ENCODE measurements around the gene MIXL1. TPM values are rescaled to one million over a fixed set of nuclear protein-coding genes. Genes with fewer than 3 reads are reported as not detected.

The MIXL1 gene
- total and polyA plus RNA-seq, 2 of the 13 experiments (the other 11 are each of a cell fraction or from before 2014, with no cell fraction given) = 7.6 to 18.5 TPM

DNA sequence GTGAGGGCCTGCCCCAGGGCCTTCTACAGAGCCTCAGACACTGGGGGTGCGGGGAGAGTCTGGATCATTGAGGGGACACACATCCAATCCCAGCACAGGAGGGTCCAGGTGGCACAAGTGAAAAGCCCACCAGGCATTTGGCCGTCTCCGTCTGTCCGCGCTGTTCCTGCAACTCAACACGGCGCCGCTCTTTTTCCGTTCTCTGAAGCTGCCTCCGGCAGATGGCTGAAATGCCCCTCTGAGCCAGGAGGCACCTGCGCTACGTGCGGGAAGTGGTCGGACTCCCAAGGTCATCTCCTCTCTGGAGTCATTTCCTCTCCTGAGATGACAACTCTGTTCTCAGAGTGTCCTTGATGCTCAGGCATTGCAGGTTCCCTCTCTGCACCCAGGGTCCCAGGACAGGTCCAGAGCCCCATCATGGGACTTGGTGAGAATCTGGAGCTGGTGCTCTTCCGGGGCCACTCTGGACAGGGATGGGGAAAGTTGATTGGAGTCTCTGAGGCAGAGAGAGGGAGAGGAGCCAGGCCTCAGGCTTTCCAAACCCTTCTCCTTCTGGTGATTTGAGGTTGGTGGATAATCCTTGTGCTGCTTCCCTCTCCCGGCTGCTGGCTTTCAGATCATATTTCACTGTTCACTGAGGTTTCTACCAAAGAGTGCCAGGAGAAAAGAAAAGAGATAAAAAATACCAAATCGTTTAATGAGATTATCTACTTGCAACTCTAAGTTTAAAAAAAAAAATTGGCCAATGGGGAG is 14.0 kb upstream of the MIXL1 start (continued):
- TF ChIP-seq ZNF800 (CRISPR knock-in tag; IDR thresholded peaks at IDR 0.05) = 0 out of 2 replicates have a peak, but pooled peaks have one; percentile 19
- TF ChIP-seq ZNF234 (CRISPR knock-in tag; conservative IDR thresholded peaks at IDR 0.05) = no peak
- TF ChIP-seq, protein P1, sequence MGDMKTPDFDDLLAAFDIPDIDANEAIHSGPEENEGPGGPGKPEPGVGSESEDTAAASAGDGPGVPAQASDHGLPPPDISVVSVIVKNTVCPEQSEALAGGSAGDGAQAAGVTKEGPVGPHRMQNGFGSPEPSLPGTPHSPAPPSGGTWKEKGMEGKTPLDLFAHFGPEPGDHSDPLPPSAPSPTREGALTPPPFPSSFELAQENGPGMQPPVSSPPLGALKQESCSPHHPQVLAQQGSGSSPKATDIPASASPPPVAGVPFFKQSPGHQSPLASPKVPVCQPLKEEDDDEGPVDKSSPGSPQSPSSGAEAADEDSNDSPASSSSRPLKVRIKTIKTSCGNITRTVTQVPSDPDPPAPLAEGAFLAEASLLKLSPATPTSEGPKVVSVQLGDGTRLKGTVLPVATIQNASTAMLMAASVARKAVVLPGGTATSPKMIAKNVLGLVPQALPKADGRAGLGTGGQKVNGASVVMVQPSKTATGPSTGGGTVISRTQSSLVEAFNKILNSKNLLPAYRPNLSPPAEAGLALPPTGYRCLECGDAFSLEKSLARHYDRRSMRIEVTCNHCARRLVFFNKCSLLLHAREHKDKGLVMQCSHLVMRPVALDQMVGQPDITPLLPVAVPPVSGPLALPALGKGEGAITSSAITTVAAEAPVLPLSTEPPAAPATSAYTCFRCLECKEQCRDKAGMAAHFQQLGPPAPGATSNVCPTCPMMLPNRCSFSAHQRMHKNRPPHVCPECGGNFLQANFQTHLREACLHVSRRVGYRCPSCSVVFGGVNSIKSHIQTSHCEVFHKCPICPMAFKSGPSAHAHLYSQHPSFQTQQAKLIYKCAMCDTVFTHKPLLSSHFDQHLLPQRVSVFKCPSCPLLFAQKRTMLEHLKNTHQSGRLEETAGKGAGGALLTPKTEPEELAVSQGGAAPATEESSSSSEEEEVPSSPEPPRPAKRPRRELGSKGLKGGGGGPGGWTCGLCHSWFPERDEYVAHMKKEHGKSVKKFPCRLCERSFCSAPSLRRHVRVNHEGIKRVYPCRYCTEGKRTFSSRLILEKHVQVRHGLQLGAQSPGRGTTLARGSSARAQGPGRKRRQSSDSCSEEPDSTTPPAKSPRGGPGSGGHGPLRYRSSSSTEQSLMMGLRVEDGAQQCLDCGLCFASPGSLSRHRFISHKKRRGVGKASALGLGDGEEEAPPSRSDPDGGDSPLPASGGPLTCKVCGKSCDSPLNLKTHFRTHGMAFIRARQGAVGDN (CRISPR knock-in tag; IDR thresholded peaks at IDR 0.05) = peak; percentile 81
- peak; percentile 69; the same call in 1 of the 2 replicates for TF ChIP-seq ZNF607 (CRISPR knock-in tag; IDR thresholded peaks at IDR 0.05; ENCODE audit: borderline replicate concordance)
- no peak for TF ChIP-seq SNRNP70 (IDR thresholded peaks at IDR 0.05; ENCODE audit: low read depth, low read length)
- no peak for TF ChIP-seq ZSCAN5A (CRISPR knock-in tag; IDR thresholded peaks at IDR 0.05; ENCODE audit: borderline replicate concordance)
- no peak for TF ChIP-seq NRL (CRISPR knock-in tag; IDR thresholded peaks at IDR 0.05; ENCODE audit: borderline replicate concordance)
- no peak for TF ChIP-seq RELA (CRISPR knock-in tag; IDR thresholded peaks at IDR 0.05)
- TF ChIP-seq ASH2L (IDR thresholded peaks at IDR 0.05; ENCODE audit: insufficient read length, low read depth, low read length) = no peak
- TF ChIP-seq YY1 (IDR thresholded peaks at IDR 0.05; ENCODE audit: insufficient read depth, insufficient replicate concordance, low read depth, low read length) = no peak
- TF ChIP-seq ZNF747 (CRISPR knock-in tag; IDR thresholded peaks at IDR 0.05; ENCODE audit: borderline replicate concordance) = no peak
- TF ChIP-seq MIER2 (CRISPR knock-in tag; IDR thresholded peaks at IDR 0.05) = no peak
- peak; percentile 99 for TF ChIP-seq ZBTB38 (CRISPR knock-in tag; IDR thresholded peaks at IDR 0.05)
- TF ChIP-seq THYN1 (CRISPR knock-in tag; IDR thresholded peaks at IDR 0.05; ENCODE audit: borderline replicate concordance, low read depth) = no peak
- no peak for TF ChIP-seq ZFP90 (CRISPR knock-in tag; IDR thresholded peaks at IDR 0.05; ENCODE audit: borderline replicate concordance)
- TF ChIP-seq, protein P2, sequence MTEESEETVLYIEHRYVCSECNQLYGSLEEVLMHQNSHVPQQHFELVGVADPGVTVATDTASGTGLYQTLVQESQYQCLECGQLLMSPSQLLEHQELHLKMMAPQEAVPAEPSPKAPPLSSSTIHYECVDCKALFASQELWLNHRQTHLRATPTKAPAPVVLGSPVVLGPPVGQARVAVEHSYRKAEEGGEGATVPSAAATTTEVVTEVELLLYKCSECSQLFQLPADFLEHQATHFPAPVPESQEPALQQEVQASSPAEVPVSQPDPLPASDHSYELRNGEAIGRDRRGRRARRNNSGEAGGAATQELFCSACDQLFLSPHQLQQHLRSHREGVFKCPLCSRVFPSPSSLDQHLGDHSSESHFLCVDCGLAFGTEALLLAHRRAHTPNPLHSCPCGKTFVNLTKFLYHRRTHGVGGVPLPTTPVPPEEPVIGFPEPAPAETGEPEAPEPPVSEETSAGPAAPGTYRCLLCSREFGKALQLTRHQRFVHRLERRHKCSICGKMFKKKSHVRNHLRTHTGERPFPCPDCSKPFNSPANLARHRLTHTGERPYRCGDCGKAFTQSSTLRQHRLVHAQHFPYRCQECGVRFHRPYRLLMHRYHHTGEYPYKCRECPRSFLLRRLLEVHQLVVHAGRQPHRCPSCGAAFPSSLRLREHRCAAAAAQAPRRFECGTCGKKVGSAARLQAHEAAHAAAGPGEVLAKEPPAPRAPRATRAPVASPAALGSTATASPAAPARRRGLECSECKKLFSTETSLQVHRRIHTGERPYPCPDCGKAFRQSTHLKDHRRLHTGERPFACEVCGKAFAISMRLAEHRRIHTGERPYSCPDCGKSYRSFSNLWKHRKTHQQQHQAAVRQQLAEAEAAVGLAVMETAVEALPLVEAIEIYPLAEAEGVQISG (CRISPR knock-in tag; IDR thresholded peaks at IDR 0.05) = no peak
- no peak for TF ChIP-seq ZNF446 (CRISPR knock-in tag; IDR thresholded peaks at IDR 0.05)
